Left ventricle myocardium inferior (tissue), 1 donor: ENCODE measurements around the gene GRPEL2. TPM values are rescaled to one million over a fixed set of nuclear protein-coding genes. Genes with fewer than 3 reads are reported as not detected.

Experiments
- DNase-seq: peaks from one replicate; pipeline ENCODE4 v3.0.0-alpha.2; 2020
- H3K27ac ChIP-seq: fragments of 200-600 bp; replicated peaks from 2 replicates; pipeline ENCODE4 v1.8.0; 2021
- H3K27me3 ChIP-seq: fragments of 200-600 bp; 2 replicates; pipeline ENCODE4 v1.8.0; 2021; ENCODE audit warnings: low read depth
- H3K36me3 ChIP-seq: fragments of 200-600 bp; 2 replicates; pipeline ENCODE4 v1.8.0; 2021
- H3K4me1 ChIP-seq: fragments of 200-600 bp; 2 replicates; pipeline ENCODE4 v1.8.0; 2021
- H3K4me3 ChIP-seq: fragments of 200-600 bp; 2 replicates; pipeline ENCODE4 v1.8.0; 2021; ENCODE audit warnings: mild to moderate bottlenecking, moderate library complexity
- H3K9me3 ChIP-seq: fragments of 200-600 bp; replicated peaks from 2 replicates; pipeline ENCODE4 v1.8.0; 2021
- CTCF ChIP-seq: fragments of 200-600 bp; IDR thresholded peaks from 2 replicates; pipeline ENCODE4 v1.8.0; 2021; ENCODE audit warnings: antibody characterized with exemption, mild to moderate bottlenecking, borderline replicate concordance
- intact Hi-C: fragments of 100-400 bp; cut with micrococcal nuclease; formaldehyde crosslinking; loops from one replicate; pipeline ENCODE4 v1.11.0; 2022
- total RNA-seq: library from RNA; stranded (reverse); fragmentation: NEBNext Ultra II Directional; extraction: Animal tissue kit (Norgen Biotek cat#: 25700); gene quantifications from one replicate; pipeline ENCODE4 v1.2.1, GENCODE V29; 2021
- donor health status: DM: no; HTN: yes; CAD: no; lungs with severe emphysema.

Gene GRPEL2
- total RNA-seq, 1 donor from 2014 or later = 7.6 TPM

GRCh38 chr5:149363358-149363757, 18.1 kb downstream of the GRPEL2 start:
- H3K9me3 ChIP-seq = no peaks in the 10 kb centered on the region
- no peak overlapping the region for H3K27ac ChIP-seq
- intact Hi-C loops = no loop called here
- no peaks in the 10 kb centered on the region for H3K27me3 ChIP-seq
- peaks cover 12% of the 10 kb centered on the region for H3K4me1 ChIP-seq
- TF ChIP-seq CTCF = no peak
- H3K36me3 ChIP-seq = no peaks in the 10 kb centered on the region
- H3K4me3 ChIP-seq = no peak overlapping the region
- DNase-seq = no peak

- no peak for DNase-seq
- H3K4me3 ChIP-seq = no peak overlapping the region
- intact Hi-C loops = no loop called here
- H3K4me1 ChIP-seq = peaks cover 6% of the 10 kb centered on the region
- H3K9me3 ChIP-seq = no peaks in the 10 kb centered on the region
- H3K36me3 ChIP-seq = no peaks in the 10 kb centered on the region
- H3K27ac ChIP-seq = no peak overlapping the region
- TF ChIP-seq CTCF = no peak
- H3K27me3 ChIP-seq = no peaks in the 10 kb centered on the region
These were observed 18.6 kb downstream of the GRPEL2 start for GRCh38 chr5:149363936-149364335.

GRCh38 chr5:149364719-149365118, 19.4 kb downstream of the GRPEL2 start:
- Histone ChIP-seq H3K27me3 (no peaks in the 10 kb centered on the region), H3K27ac (no peak overlapping the region), H3K4me3 (no peak overlapping the region), H3K36me3 (no peaks in the 10 kb centered on the region), H3K9me3 (no peaks in the 10 kb centered on the region), H3K4me1 (peaks cover 6% of the 10 kb centered on the region)
- intact Hi-C loops = no loop called here
- no peak for TF ChIP-seq CTCF
- DNase-seq = no peak

GRCh38 chr5:149365418-149365817, 20.1 kb downstream of the GRPEL2 start:
- no peaks in the 10 kb centered on the region for H3K36me3 ChIP-seq
- H3K27me3 ChIP-seq = no peaks in the 10 kb centered on the region
- no peak for DNase-seq
- H3K4me1 ChIP-seq = peaks cover 8% of the 10 kb centered on the region
- H3K27ac ChIP-seq = no peak overlapping the region
- no peaks in the 10 kb centered on the region for H3K9me3 ChIP-seq
- intact Hi-C loops = no loop called here
- no peak overlapping the region for H3K4me3 ChIP-seq
- TF ChIP-seq CTCF = no peak

GRCh38 chr5:149366169-149366729, 20.9 kb downstream of the GRPEL2 start:
- intact Hi-C loops = no loop called here
- H3K36me3 ChIP-seq = no peaks in the 10 kb centered on the region
- peaks cover 16% of the 10 kb centered on the region for H3K4me1 ChIP-seq
- H3K27ac ChIP-seq = no peak overlapping the region
- no peak overlapping the region for H3K4me3 ChIP-seq
- H3K27me3 ChIP-seq = no peaks in the 10 kb centered on the region
- no peak for DNase-seq
- H3K9me3 ChIP-seq = no peaks in the 10 kb centered on the region
- TF ChIP-seq CTCF = no peak
